ENCODE measurements around the gene H2BK1. TPM values are rescaled to one million over a fixed set of nuclear protein-coding genes. Genes with fewer than 3 reads are reported as not detected.

H2BK1 gene
- total RNA-seq, 1 experiment from 2014 or later: 0.69 TPM

DNA sequence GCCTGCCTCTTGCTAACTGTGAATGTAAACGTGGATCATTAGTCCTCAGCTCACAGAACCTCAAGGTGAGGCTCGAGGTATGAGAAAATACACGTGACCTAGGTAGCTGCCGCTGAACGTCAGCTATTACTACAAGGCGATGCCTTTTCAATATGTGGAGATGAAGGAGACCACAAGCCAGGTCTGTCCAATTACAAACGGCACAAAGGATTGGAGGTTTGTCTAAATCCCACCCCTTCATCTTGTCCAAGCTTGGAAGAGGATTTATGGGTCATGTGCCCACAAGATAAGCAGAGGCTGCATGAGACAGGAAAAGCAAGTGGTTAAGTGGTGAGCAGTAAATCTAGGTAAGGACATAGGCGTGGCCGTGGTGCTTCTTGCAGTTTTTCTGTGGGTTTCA, 3.4 kb downstream of the H2BK1 start:
- BruUV-seq (replicated peaks): no TSS peak

DNA sequence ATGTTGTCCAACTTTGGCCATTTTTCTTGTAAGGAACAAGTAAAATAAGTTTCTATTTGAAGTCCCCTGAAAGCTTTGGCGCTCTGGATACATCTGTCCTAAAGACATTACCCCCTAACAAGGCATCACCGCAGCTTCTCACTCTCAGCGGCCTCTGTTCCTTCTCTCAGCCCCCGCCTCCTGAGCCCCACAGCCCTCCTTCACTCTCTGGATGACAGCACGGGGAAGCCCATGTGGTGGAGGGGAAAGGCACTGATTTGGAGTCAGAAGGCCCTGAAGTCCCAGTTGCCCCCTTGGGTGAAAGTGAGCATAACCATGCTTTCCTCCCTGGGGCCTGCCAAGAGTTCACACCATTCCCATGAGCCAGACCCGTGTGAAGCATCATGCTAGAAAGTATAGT, 4.6 kb downstream of the H2BK1 start:
- H4K20me1 ChIP-seq (ENCODE audit: insufficient read depth): no peaks in the 10 kb centered on the region
- no peak for ATAC-seq
- BruUV-seq (replicated peaks): no TSS peak
- ChIA-PET RAD21 (ENCODE audit: low non-redundant PET in 1 of 2, low total read pairs in 2 of 2, uncharacterized antibody in 2 of 2, unreplicated experiment in 2 of 2) (no interaction called here), CTCF (no interaction called here), POLR2A (no interaction called here)
- no peaks in the 10 kb centered on the region for H3K9me2 ChIP-seq (ENCODE audit: insufficient read depth)
- H3K36me3 ChIP-seq (ENCODE audit: control insufficient read depth in 1 of 2, insufficient read depth in 2 of 2, low read length in 2 of 2): no peaks in the 10 kb centered on the region
- H3K27me3 ChIP-seq (ENCODE audit: insufficient read depth, low read length): 0 out of 2 replicates have a peak, but pooled peaks cover 6% of the 10 kb centered on the region
- H3K4me1 ChIP-seq (ENCODE audit: control insufficient read depth in 1 of 2, insufficient read depth in 2 of 2, low read length in 2 of 2): no peaks in the 10 kb centered on the region
- H3K9me3 ChIP-seq (ENCODE audit: control insufficient read depth in 1 of 2, insufficient read depth in 1 of 2, low read depth in 1 of 2, low read length in 2 of 2): no peaks in the 10 kb centered on the region
- H3K79me2 ChIP-seq (ENCODE audit: insufficient read depth, low read length): no peaks in the 10 kb centered on the region
- H3K9ac ChIP-seq (ENCODE audit: low read length): no peak overlapping the region
- DNase-seq (ENCODE audit: low read depth, low spot score): no peak
- no peak for TF ChIP-seq YY1 (IDR thresholded peaks at IDR 0.05; ENCODE audit: extremely low read depth, insufficient replicate concordance, low read depth, low read length)
- no peak for TF ChIP-seq EGR1 (IDR thresholded peaks at IDR 0.05; ENCODE audit: low read depth)
- no peak for TF ChIP-seq POLR2AphosphoS5 (IDR thresholded peaks at IDR 0.05; ENCODE audit: low read depth, low read length)
- TF ChIP-seq, protein P1, sequence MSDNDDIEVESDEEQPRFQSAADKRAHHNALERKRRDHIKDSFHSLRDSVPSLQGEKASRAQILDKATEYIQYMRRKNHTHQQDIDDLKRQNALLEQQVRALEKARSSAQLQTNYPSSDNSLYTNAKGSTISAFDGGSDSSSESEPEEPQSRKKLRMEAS (IDR thresholded peaks at IDR 0.05): no peak
- TF ChIP-seq FOSL1 (IDR thresholded peaks at IDR 0.05; ENCODE audit: low read depth): no peak
- TF ChIP-seq, protein P2, sequence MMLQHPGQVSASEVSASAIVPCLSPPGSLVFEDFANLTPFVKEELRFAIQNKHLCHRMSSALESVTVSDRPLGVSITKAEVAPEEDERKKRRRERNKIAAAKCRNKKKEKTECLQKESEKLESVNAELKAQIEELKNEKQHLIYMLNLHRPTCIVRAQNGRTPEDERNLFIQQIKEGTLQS (IDR thresholded peaks at IDR 0.05): no peak
- H3K4me2 ChIP-seq (ENCODE audit: low read length): no peak overlapping the region
- H3K27ac ChIP-seq (ENCODE audit: low read depth, low read length): no peak overlapping the region
- no peak overlapping the region for H2AFZ ChIP-seq (ENCODE audit: low read depth, low read length, poor library complexity, severe bottlenecking)
- H3K4me3 ChIP-seq (replicated peaks in 1 of 2; ENCODE audit: low read depth in 1 of 2, low read length in 2 of 2): no peak overlapping the region
- intact Hi-C loops (cut with micrococcal nuclease): no loop called here

More for the DNA sequence above, 3.4 kb downstream of the H2BK1 start:
- ChIA-PET CTCF (no interaction called here), POLR2A (no interaction called here), RAD21 (ENCODE audit: low non-redundant PET in 1 of 2, low total read pairs in 2 of 2, uncharacterized antibody in 2 of 2, unreplicated experiment in 2 of 2) (no interaction called here)
- Histone ChIP-seq H3K27ac (ENCODE audit: low read depth, low read length) (no peak overlapping the region), H3K36me3 (ENCODE audit: control insufficient read depth in 1 of 2, insufficient read depth in 2 of 2, low read length in 2 of 2) (peaks cover 0 to under 1% of the 10 kb centered on the region in 2 experiments; a peak in 1 of 4 replicates), H3K79me2 (ENCODE audit: insufficient read depth, low read length) (no peaks in the 10 kb centered on the region), H3K9me3 (ENCODE audit: control insufficient read depth in 1 of 2, insufficient read depth in 1 of 2, low read depth in 1 of 2, low read length in 2 of 2) (no peaks in the 10 kb centered on the region), H3K27me3 (ENCODE audit: insufficient read depth, low read length) (0 out of 2 replicates have a peak, but pooled peaks cover 3% of the 10 kb centered on the region), H3K4me3 (replicated peaks in 1 of 2; ENCODE audit: low read depth in 1 of 2, low read length in 2 of 2) (no peak overlapping the region), H3K4me1 (ENCODE audit: control insufficient read depth in 1 of 2, insufficient read depth in 2 of 2, low read length in 2 of 2) (no peaks in the 10 kb centered on the region), H3K4me2 (ENCODE audit: low read length) (no peak overlapping the region), H4K20me1 (ENCODE audit: insufficient read depth) (no peaks in the 10 kb centered on the region), H3K9ac (ENCODE audit: low read length) (no peak overlapping the region), H2AFZ (ENCODE audit: low read depth, low read length, poor library complexity, severe bottlenecking) (no peak overlapping the region), H3K9me2 (ENCODE audit: insufficient read depth) (no peaks in the 10 kb centered on the region)
- TF ChIP-seq, protein P2 (IDR thresholded peaks at IDR 0.05): no peak
- TF ChIP-seq EZH2 (IDR thresholded peaks at IDR 0.05) (no peak), POLR2AphosphoS5 (IDR thresholded peaks at IDR 0.05; ENCODE audit: low read depth, low read length) (no peak)
- TF ChIP-seq, protein P3, sequence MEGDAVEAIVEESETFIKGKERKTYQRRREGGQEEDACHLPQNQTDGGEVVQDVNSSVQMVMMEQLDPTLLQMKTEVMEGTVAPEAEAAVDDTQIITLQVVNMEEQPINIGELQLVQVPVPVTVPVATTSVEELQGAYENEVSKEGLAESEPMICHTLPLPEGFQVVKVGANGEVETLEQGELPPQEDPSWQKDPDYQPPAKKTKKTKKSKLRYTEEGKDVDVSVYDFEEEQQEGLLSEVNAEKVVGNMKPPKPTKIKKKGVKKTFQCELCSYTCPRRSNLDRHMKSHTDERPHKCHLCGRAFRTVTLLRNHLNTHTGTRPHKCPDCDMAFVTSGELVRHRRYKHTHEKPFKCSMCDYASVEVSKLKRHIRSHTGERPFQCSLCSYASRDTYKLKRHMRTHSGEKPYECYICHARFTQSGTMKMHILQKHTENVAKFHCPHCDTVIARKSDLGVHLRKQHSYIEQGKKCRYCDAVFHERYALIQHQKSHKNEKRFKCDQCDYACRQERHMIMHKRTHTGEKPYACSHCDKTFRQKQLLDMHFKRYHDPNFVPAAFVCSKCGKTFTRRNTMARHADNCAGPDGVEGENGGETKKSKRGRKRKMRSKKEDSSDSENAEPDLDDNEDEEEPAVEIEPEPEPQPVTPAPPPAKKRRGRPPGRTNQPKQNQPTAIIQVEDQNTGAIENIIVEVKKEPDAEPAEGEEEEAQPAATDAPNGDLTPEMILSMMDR (IDR thresholded peaks at IDR 0.05 in 2 of 3, conservative IDR thresholded peaks at IDR 0.05 in 1 of 3; ENCODE audit: borderline replicate concordance in 1 of 3, insufficient read depth in 1 of 3, low read depth in 2 of 3, low read length in 2 of 3): no peak
- no peak for ATAC-seq
- intact Hi-C loops (cut with micrococcal nuclease): no loop called here
- DNase-seq (ENCODE audit: low read depth, low spot score): no peak

All from HCT116 (cell line).